Stimulated activated CD4-positive, alpha-beta T cell treated with anti-CD3 and anti-CD28 coated beads, Interleukin-4, amount 100 ng/mL, for 24 hours (primary cell): ENCODE data around the gene PPP1R15A.
"Not testable (repeated sequence)": the region's sequence is repeated elsewhere in the genome, so short reads cannot be mapped to it uniquely, and the experiment has no call there.

ENCODE experiments used
- DNase-seq: peaks from one replicate; pipeline ENCODE4 v3.0.0-alpha.2; 2020

The PPP1R15A gene

DNA sequence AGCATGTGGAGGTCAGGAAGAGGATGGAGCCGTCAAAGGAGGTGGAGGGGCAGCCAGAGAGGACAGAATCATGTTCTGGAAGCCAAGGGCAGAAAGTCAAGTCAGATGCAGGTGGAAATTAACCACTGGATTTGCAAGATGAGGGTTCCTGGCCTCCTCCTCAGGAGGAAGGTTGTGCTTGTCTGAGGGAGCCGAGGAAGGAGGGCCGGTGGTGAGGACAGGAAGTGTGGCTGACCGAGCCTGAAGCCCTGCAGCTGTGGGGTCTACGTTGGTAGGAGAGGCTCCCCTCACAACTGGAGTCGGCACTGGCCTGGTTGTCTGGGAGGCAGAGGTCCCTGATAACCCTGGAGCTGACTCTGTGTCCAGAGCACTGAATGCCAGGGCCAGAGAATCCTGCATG, 45.9 kb downstream of the PPP1R15A start:
- no peak for DNase-seq

- DNase-seq: no peak
Observed at GRCh38 chr19:48918801-48919247, 46.6 kb downstream of the PPP1R15A start.

- DNase-seq: not testable (repeated sequence)
Observed at GRCh38 chr19:48919271-48919670, 47.0 kb downstream of the PPP1R15A start.

- DNase-seq: no peak
Observed at GRCh38 chr19:48920949-48921348, 48.7 kb downstream of the PPP1R15A start.

DNA sequence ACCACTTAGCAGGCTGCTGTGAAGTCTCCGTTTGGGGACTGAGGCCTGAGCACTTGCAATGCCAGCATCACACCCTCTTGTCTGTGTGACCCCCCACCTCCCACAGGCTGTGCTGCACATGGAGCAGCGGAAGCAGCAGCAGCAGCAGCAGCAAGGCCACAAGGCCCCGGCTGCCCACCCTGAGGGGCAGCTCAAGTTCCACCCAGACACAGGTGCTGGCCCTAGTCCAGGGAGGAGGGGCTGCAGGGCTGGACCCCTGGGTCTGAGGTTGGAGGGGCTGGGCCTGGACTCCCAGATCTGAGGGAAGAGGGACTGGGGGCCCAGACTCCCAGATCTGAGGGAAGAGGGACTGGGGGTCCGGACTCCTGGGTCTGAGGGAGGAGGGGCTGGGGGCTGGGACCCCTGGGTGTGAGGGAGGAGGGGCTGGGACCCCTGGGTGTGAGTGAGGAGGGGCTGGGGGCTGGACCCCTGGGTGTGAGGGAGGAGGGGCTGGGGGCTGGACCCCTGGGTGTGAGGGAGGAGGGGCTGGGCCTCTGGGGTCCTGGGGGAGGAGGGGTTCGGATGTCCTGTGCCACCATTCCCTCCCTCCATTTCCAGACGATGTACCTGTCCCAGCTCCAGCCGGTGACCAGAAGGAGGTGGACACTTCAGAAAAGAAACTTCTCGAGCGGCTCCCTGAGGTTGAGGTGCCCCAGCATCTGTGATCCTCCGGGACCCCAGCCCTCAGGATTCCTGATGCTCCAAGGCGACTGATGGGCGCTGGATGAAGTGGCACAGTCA, 49.7 kb downstream of the PPP1R15A start:
- no peak for DNase-seq

GRCh38 chr19:48922548-48923490, 50.6 kb downstream of the PPP1R15A start:
- DNase-seq: no peak

- peak; percentile 9 for DNase-seq
Observed at GRCh38 chr19:48925240-48925843, 53.1 kb downstream of the PPP1R15A start.
